CD14-positive monocyte (primary cell): Measurements from ENCODE around the gene CTNND2. TPM values are rescaled to one million over a fixed set of nuclear protein-coding genes. Genes with fewer than 3 reads are reported as not detected.

Experiments
- DNase-seq, 3 donors: peaks; one replicate each; pipeline ENCODE4 v3.0.0-alpha.2; 2011 to 2022
- H2AFZ ChIP-seq: 2 replicates; pipeline ENCODE4 v1.6.0; 2012; ENCODE audit warnings: mild to moderate bottlenecking, low read depth, low read length, inconsistent platforms; ENCODE audit not compliant: insufficient read depth, poor library complexity, severe bottlenecking
- H3K27ac ChIP-seq, 2 donors: 1 replicate in 1 of 2; 2 replicates in 1 of 2; pipeline ENCODE4 v1.5.1; 2012 to 2013; ENCODE audit warnings: low read length in 2 of 2, control low read depth in 1 of 2, inconsistent platforms in 1 of 2, low read depth in 1 of 2, mild to moderate bottlenecking in 1 of 2
- H3K27me3 ChIP-seq, 2 donors: one replicate each; pipeline versions ENCODE4 v1.6.0 to v1.6.1; 2011 to 2013; ENCODE audit warnings: low read length in 2 of 2; ENCODE audit not compliant: control insufficient read depth in 2 of 2, insufficient read depth in 2 of 2
- H3K36me3 ChIP-seq, 2 donors: replicated peaks in 1 of 2; 1 replicate in 1 of 2; 2 replicates in 1 of 2; pipeline versions ENCODE4 v1.5.1 to v1.6.1; 2012 to 2013; ENCODE audit warnings: low read length in 2 of 2, control low read depth in 1 of 2, inconsistent platforms in 1 of 2, mild to moderate bottlenecking in 1 of 2; ENCODE audit not compliant: insufficient read depth in 2 of 2, control insufficient read depth in 1 of 2
- H3K4me1 ChIP-seq, 2 donors: 1 replicate in 1 of 2; 2 replicates in 1 of 2; pipeline versions ENCODE4 v1.5.1 to v1.6.1; 2012 to 2013; ENCODE audit warnings: low read length in 2 of 2, control low read depth in 1 of 2, inconsistent platforms in 1 of 2, mild to moderate bottlenecking in 1 of 2, moderate library complexity in 1 of 2; ENCODE audit not compliant: insufficient read depth in 2 of 2, control insufficient read depth in 1 of 2
- H3K4me2 ChIP-seq: replicated peaks from 2 replicates; pipeline ENCODE3; 2012; ENCODE audit warnings: low read length, moderate library complexity, mild to moderate bottlenecking; ENCODE audit not compliant: poor library complexity, severe bottlenecking; ENCODE audit errors: extremely low read depth
- H3K4me3 ChIP-seq, 3 experiments: fragments of 200-600 bp in 1 of 3; sonication (generic) in 1 of 3; replicated peaks in 1 of 3; 1 replicate in 2 of 3; 2 replicates in 1 of 3; pipeline ENCODE4 v1.5.1; 2011 to 2013; ENCODE audit warnings: low read length in 3 of 3, mild to moderate bottlenecking in 3 of 3, control low read depth in 2 of 3, low read depth in 2 of 3, inconsistent platforms in 1 of 3, moderate library complexity in 1 of 3
- H3K79me2 ChIP-seq: 2 replicates; pipeline ENCODE4 v1.6.0; 2012; ENCODE audit warnings: mild to moderate bottlenecking, control low read depth, inconsistent platforms, low read length, moderate library complexity; ENCODE audit not compliant: insufficient read depth
- H3K9ac ChIP-seq: 2 replicates; pipeline ENCODE4 v1.6.0; 2017; ENCODE audit warnings: low read length, mild to moderate bottlenecking; ENCODE audit not compliant: insufficient read depth, poor library complexity, severe bottlenecking
- H3K9me3 ChIP-seq, 2 donors: replicated peaks in 1 of 2; 1 replicate in 1 of 2; 2 replicates in 1 of 2; pipeline versions ENCODE4 v1.5.1 to v1.6.1; 2012 to 2013; ENCODE audit warnings: low read length in 2 of 2, control low read depth in 1 of 2; ENCODE audit not compliant: control insufficient read depth in 1 of 2, insufficient read depth in 1 of 2
- H4K20me1 ChIP-seq: 2 replicates; pipeline ENCODE4 v1.6.0; 2012; ENCODE audit warnings: mild to moderate bottlenecking, low read length, control low read depth, moderate library complexity; ENCODE audit not compliant: insufficient read depth
- H3K27ac Mint-ChIP-seq, 7 donors: one replicate each; pipeline ENCODE4 v1.8.0; 2020; ENCODE audit warnings: mild to moderate bottlenecking in 7 of 7, mixed read lengths in 7 of 7, moderate library complexity in 6 of 7, inconsistent platforms in 2 of 7
- H3K27me3 Mint-ChIP-seq, 3 donors: one replicate each; pipeline ENCODE4 v1.8.0; 2021 to 2022; ENCODE audit warnings: low read depth in 3 of 3, mild to moderate bottlenecking in 3 of 3, mixed read lengths in 3 of 3, moderate library complexity in 3 of 3, inconsistent platforms in 1 of 3
- H3K36me3 Mint-ChIP-seq, 2 donors: one replicate each; pipeline ENCODE4 v1.8.0; 2020; ENCODE audit warnings: mixed read lengths in 2 of 2, inconsistent platforms in 1 of 2, mild to moderate bottlenecking in 1 of 2
- H3K4me1 Mint-ChIP-seq: one replicate; pipeline ENCODE4 v1.8.0; 2020; ENCODE audit warnings: mild to moderate bottlenecking, mixed read lengths
- H3K4me3 Mint-ChIP-seq, 2 donors: one replicate each; pipeline ENCODE4 v1.8.0; 2020; ENCODE audit warnings: mild to moderate bottlenecking in 2 of 2, mixed read lengths in 2 of 2, moderate library complexity in 1 of 2
- H3K9me3 Mint-ChIP-seq, 7 donors: one replicate each; pipeline ENCODE4 v1.8.0; 2020 to 2022; ENCODE audit warnings: mixed read lengths in 7 of 7, mild to moderate bottlenecking in 6 of 7, moderate library complexity in 6 of 7, inconsistent platforms in 2 of 7
- WGBS: methylation state at CpG from one replicate; pipeline ENCODE4 v1.1.5; 2013; ENCODE audit warnings: missing lambda C conversion rate; ENCODE audit not compliant: insufficient coverage; 5-methylcytosine and 5-hydroxymethylcytosine counted together
- intact Hi-C, 2 donors: fragments of 100-400 bp; cut with micrococcal nuclease; formaldehyde crosslinking; loops; one replicate each; pipeline versions ENCODE4 v1.15.0 to v1.15.1; 2023
- polyA plus RNA-seq, 3 donors: library from polyadenylated mRNA; depleted of rRNA in 1 of 3; unstranded in 2 of 3; stranded (reverse) in 1 of 3; fragments of 300-500 nt in 2 of 3; fragments of >200 nt in 1 of 3; fragmentation: Illumina TruSeq in 2 of 3; gene quantifications; 1 replicate in 2 of 3; 2 replicates in 1 of 3; pipeline ENCODE4 v1.2.3, GENCODE V29; 2012 to 2021
- TF ChIP-seq, protein P1 (sequence below): fragments of 200-600 bp; IDR thresholded peaks from one replicate; pipeline ENCODE4 v1.8.0; 2022; ENCODE audit warnings: antibody characterized with exemption, mild to moderate bottlenecking

The CTNND2 gene
- polyA plus RNA-seq, 3 donors, result not detected

DNA sequence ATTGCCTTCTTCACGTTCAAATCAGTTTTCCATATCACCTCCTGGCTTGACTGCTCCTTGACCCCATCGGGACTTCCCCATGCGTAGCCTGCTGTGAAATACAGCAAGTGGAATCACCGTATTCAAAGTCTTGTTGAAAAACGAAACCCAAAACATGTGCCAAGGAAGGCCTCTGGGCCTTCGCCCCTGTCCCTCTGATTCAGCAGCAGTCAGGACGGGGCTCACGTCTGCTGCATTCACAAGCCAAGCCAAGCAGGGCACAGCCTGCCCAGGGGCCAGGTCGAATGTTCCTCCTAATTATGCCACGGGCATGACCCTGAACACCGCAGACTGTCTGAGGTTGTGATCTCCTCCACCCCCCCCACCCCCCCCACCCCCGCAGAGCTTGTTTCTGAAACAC is 960 bp upstream of the CTNND2 start:
- H3K4me1 Mint-ChIP-seq, result peaks cover 2% of the 10 kb centered on the region
- Histone ChIP-seq H3K4me2 (no peak overlapping the region), H3K9ac (no peak overlapping the region), H3K4me1 (no peaks in the 10 kb centered on the region), H3K4me3 (no peak overlapping the region), H3K36me3 (no peaks in the 10 kb centered on the region), H4K20me1 (no peaks in the 10 kb centered on the region), H3K9me3 (peaks cover 3 to 16% of the 10 kb centered on the region in 2 donors), H2AFZ (no peak overlapping the region), H3K27ac (no peak overlapping the region), H3K27me3 (peaks cover 35 to 46% of the 10 kb centered on the region in 2 donors), H3K79me2 (no peaks in the 10 kb centered on the region)
- peak overlapping the region in 1 of 2 donors; percentile 76 for H3K4me3 Mint-ChIP-seq
- DNase-seq, result no peak
- peaks cover 37 to 46% (median 42%) of the 10 kb centered on the region in 3 donors for H3K27me3 Mint-ChIP-seq
- peaks cover 0 to 10% (median 5%) of the 10 kb centered on the region in 7 donors for H3K9me3 Mint-ChIP-seq
- intact Hi-C loops, result no loop called here
- H3K27ac Mint-ChIP-seq, result no peak overlapping the region
- TF ChIP-seq, protein P1, sequence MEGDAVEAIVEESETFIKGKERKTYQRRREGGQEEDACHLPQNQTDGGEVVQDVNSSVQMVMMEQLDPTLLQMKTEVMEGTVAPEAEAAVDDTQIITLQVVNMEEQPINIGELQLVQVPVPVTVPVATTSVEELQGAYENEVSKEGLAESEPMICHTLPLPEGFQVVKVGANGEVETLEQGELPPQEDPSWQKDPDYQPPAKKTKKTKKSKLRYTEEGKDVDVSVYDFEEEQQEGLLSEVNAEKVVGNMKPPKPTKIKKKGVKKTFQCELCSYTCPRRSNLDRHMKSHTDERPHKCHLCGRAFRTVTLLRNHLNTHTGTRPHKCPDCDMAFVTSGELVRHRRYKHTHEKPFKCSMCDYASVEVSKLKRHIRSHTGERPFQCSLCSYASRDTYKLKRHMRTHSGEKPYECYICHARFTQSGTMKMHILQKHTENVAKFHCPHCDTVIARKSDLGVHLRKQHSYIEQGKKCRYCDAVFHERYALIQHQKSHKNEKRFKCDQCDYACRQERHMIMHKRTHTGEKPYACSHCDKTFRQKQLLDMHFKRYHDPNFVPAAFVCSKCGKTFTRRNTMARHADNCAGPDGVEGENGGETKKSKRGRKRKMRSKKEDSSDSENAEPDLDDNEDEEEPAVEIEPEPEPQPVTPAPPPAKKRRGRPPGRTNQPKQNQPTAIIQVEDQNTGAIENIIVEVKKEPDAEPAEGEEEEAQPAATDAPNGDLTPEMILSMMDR, result no peak
- H3K36me3 Mint-ChIP-seq, result no peaks in the 10 kb centered on the region
- 34% methylated on average over 9 of the region's 12 CpGs for WGBS

DNA sequence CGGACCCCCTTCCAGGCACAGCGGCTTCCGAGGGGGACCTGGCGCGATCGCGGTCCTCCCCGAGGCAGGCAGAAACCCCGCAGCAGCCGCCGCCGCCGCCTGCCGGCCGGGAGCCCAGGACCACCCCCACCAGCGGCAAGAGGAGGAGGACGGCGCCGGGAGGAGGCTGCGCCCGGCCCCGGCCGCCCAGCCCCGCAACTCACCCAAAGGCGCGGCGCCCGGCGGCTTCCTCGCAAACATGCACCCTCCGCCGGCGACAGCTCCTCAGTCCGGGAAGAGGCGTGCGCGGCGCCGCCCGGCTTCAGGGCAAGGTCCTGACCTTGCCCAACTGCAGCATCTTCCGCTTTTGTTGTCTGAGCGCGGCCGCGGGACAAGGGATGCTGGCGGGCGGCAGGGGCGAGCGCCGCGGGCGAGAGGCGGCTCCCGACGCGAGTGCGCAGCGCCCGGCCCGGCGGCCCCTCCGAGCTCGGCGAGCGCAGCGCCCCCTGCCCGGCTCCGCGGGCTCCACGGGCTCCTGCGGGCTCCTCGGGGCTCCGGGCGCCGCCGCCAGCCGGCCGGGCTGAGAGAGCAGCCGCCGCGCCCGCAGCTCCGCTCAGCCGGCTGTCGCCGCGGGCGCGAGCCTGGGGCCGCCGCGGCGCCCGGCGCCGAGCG is 507 bp downstream of the CTNND2 start:
- H3K4me2 ChIP-seq, result peak overlapping the region; percentile 25
- no peak overlapping the region for H3K27ac ChIP-seq
- H3K9ac ChIP-seq, result no peak overlapping the region
- intact Hi-C loops, result no loop called here
- H3K4me1 ChIP-seq, result no peaks in the 10 kb centered on the region
- under 1% methylated on average over 96 of the region's 97 CpGs for WGBS
- H3K4me3 ChIP-seq, result no peak overlapping the region
- no peaks in the 10 kb centered on the region for H3K36me3 Mint-ChIP-seq
- H2AFZ ChIP-seq, result no peak overlapping the region
- H4K20me1 ChIP-seq, result no peaks in the 10 kb centered on the region
- peaks cover 37 to 46% (median 42%) of the 10 kb centered on the region in 3 donors for H3K27me3 Mint-ChIP-seq
- H3K9me3 Mint-ChIP-seq, result peaks cover 0 to 10% (median 5%) of the 10 kb centered on the region in 7 donors
- no peak overlapping the region for H3K27ac Mint-ChIP-seq
- H3K4me3 Mint-ChIP-seq, result peak overlapping the region in 1 of 2 donors; percentile 80
- no peak for DNase-seq
- no peaks in the 10 kb centered on the region for H3K79me2 ChIP-seq
- peaks cover 35 to 46% of the 10 kb centered on the region in 2 donors for H3K27me3 ChIP-seq
- TF ChIP-seq, protein P1, result no peak
- peaks cover 3 to 16% of the 10 kb centered on the region in 2 donors for H3K9me3 ChIP-seq
- H3K4me1 Mint-ChIP-seq, result peaks cover 2% of the 10 kb centered on the region
- no peaks in the 10 kb centered on the region for H3K36me3 ChIP-seq
